ENCODE measurements around the gene CORO1C.

The CORO1C gene

DNA sequence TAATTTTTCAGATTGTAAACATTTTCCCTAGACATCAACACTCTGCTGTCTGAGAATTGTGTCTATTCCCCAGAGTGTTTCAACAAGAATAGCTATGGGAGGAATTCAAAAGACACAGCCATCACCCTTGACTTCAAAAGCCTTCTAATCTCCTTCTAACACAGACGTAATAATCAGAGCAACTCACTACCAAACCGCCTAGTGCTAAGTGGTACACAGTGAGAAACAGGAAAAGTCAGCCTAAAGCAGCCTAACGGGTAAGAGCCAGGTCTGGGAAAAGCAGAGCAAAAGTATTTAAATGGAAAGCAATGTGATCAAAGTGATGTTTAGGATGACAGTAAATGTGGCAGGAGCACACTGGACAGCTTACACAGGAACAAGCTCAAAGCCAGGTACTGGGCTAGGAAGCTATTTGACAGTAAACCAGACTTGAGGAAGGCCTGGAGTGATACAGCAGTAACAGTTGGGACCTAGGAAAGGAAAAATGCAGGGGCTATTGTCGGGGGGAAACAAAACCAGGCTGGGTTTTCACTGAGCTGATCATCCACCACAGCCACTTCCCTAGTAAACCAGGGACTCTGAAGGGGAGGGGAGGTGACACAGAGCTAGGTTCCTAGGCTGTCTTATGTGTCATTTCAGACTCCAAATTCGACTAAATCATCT is 29.4 kb downstream of the CORO1C start:
- no peak for DNase-seq (ENCODE audit: extremely low read depth, insufficient read length)
- Histone ChIP-seq H3K36me3 (ENCODE audit: control insufficient read depth, insufficient read depth, low read length) (peaks cover 5% of the 10 kb centered on the region), H3K4me3 (replicated peaks; ENCODE audit: low read depth, low read length) (no peak overlapping the region), H3K27me3 (replicated peaks; ENCODE audit: control insufficient read depth, insufficient read depth, low read length) (no peaks in the 10 kb centered on the region)
- TF ChIP-seq, protein P1, sequence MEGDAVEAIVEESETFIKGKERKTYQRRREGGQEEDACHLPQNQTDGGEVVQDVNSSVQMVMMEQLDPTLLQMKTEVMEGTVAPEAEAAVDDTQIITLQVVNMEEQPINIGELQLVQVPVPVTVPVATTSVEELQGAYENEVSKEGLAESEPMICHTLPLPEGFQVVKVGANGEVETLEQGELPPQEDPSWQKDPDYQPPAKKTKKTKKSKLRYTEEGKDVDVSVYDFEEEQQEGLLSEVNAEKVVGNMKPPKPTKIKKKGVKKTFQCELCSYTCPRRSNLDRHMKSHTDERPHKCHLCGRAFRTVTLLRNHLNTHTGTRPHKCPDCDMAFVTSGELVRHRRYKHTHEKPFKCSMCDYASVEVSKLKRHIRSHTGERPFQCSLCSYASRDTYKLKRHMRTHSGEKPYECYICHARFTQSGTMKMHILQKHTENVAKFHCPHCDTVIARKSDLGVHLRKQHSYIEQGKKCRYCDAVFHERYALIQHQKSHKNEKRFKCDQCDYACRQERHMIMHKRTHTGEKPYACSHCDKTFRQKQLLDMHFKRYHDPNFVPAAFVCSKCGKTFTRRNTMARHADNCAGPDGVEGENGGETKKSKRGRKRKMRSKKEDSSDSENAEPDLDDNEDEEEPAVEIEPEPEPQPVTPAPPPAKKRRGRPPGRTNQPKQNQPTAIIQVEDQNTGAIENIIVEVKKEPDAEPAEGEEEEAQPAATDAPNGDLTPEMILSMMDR (IDR thresholded peaks at IDR 0.05; ENCODE audit: insufficient read depth, low read length, poor library complexity, severe bottlenecking) = no peak

DNA sequence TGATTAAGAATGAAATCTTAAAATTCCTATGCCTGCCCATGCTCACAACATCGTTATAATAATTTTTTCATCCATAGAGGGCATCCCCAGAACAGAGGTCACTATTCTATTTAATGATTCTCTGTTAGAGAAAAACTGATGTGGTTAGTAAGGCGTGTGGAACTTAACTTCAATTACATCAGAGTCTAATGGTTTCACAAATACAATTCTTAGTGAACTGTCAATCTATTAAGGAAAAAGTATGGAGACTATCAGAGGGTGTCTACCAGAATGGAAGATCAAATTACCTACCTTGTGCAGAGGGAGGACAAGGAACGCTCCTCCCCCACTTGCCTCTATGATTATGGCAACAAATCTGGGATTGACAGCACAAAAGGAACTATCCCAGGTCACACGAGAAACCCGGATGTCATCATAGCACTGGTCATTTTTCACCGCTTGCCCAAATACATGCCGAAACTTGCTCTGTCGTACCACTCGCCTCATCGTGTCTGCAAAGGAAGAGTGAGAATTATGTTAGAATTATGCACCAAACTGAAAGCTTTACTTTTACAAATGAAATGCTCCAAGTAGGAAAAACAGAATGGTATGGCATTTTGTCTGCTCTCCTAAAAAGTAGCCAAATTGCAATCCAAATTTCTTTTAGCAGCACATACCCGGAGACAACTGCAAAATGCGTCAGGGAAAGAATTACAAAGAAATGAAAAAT is 30.3 kb downstream of the CORO1C start:
- TF ChIP-seq, protein P1 (IDR thresholded peaks at IDR 0.05; ENCODE audit: insufficient read depth, low read length, poor library complexity, severe bottlenecking) = no peak
- Histone ChIP-seq H3K27me3 (replicated peaks; ENCODE audit: control insufficient read depth, insufficient read depth, low read length) (no peaks in the 10 kb centered on the region), H3K4me3 (replicated peaks; ENCODE audit: low read depth, low read length) (no peak overlapping the region), H3K36me3 (ENCODE audit: control insufficient read depth, insufficient read depth, low read length) (peaks cover 5% of the 10 kb centered on the region)
- no peak for DNase-seq (ENCODE audit: extremely low read depth, insufficient read length)

DNA sequence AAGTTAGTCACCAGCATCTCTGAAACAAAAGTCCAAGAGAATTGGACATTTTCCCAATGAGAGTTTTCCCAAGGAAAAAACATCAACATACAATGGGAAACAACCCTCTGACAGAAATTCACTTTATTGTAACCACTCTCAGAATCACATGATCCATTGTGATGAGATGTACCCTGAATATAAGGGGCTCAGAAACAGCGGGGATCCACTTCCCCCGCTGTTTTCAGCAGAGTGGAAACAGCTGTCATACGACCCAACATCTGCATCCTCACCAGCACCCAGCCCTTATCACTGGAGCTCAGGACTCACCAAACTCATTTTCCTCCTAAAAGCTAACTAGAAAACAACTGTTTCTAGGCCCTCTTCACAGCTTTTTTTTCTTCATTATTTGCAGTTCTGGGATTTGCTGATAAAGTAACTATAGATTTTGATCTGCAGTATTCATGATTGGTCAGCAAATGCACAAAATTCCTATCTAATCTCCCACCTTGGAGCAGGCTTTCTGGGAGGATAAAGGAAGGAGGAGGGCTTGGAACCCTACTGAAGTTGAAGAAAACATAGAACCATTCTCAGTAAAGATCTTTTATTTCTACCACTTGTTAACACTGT is 31.3 kb downstream of the CORO1C start:
- DNase-seq (ENCODE audit: extremely low read depth, insufficient read length) = no peak
- TF ChIP-seq, protein P1 (IDR thresholded peaks at IDR 0.05; ENCODE audit: insufficient read depth, low read length, poor library complexity, severe bottlenecking) = no peak
- Histone ChIP-seq H3K36me3 (ENCODE audit: control insufficient read depth, insufficient read depth, low read length) (peaks cover 5% of the 10 kb centered on the region), H3K27me3 (replicated peaks; ENCODE audit: control insufficient read depth, insufficient read depth, low read length) (no peaks in the 10 kb centered on the region), H3K4me3 (replicated peaks; ENCODE audit: low read depth, low read length) (no peak overlapping the region)

DNA sequence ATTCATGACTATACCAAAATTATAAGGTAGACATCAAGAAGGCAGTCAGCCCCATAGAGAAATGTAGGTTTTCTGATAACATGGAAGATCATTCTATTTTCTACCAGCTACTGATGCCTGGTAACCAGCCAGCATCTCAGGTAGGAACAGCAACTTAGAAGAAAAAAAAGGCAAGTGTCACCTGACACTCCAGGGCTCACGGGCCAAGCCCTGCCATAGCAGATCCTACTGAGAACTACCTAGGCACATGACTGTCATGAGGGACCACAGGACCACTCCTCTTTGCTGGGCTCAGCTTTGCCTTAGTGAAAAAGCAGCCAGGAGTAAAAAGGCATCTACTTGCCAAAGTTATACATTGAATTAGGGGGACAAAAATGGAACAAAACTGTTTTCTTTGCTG is 33.4 kb downstream of the CORO1C start:
- TF ChIP-seq, protein P1 (IDR thresholded peaks at IDR 0.05; ENCODE audit: insufficient read depth, low read length, poor library complexity, severe bottlenecking) = no peak
- H3K36me3 ChIP-seq (ENCODE audit: control insufficient read depth, insufficient read depth, low read length) = peaks cover 4% of the 10 kb centered on the region
- no peaks in the 10 kb centered on the region for H3K27me3 ChIP-seq (replicated peaks; ENCODE audit: control insufficient read depth, insufficient read depth, low read length)
- DNase-seq (ENCODE audit: extremely low read depth, insufficient read length) = no peak
- H3K4me3 ChIP-seq (replicated peaks; ENCODE audit: low read depth, low read length) = no peak overlapping the region

DNA sequence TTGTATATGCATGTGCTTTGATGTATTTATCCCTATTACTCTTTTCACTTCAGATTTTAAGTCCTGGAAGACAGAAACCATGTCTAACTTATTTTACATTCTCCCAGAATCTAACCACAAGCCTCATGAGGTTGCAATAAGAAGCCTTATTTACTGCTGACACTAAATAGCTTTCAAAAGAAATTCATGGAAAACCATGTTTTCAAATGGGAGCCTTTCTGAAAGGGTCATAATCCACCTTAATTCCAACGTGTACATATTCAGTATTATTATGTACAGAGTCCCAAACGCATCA is 34.4 kb downstream of the CORO1C start:
- Histone ChIP-seq H3K27me3 (replicated peaks; ENCODE audit: control insufficient read depth, insufficient read depth, low read length) (no peaks in the 10 kb centered on the region), H3K4me3 (replicated peaks; ENCODE audit: low read depth, low read length) (no peak overlapping the region), H3K36me3 (ENCODE audit: control insufficient read depth, insufficient read depth, low read length) (peaks cover 3% of the 10 kb centered on the region)
- no peak for DNase-seq (ENCODE audit: extremely low read depth, insufficient read length)
- TF ChIP-seq, protein P1 (IDR thresholded peaks at IDR 0.05; ENCODE audit: insufficient read depth, low read length, poor library complexity, severe bottlenecking) = no peak
